ENCODE results near the gene B4GALT4.
"Not testable (repeated sequence)": the region's sequence is repeated elsewhere in the genome, so short reads cannot be mapped to it uniquely, and the experiment has no call there.

B4GALT4 gene

DNA sequence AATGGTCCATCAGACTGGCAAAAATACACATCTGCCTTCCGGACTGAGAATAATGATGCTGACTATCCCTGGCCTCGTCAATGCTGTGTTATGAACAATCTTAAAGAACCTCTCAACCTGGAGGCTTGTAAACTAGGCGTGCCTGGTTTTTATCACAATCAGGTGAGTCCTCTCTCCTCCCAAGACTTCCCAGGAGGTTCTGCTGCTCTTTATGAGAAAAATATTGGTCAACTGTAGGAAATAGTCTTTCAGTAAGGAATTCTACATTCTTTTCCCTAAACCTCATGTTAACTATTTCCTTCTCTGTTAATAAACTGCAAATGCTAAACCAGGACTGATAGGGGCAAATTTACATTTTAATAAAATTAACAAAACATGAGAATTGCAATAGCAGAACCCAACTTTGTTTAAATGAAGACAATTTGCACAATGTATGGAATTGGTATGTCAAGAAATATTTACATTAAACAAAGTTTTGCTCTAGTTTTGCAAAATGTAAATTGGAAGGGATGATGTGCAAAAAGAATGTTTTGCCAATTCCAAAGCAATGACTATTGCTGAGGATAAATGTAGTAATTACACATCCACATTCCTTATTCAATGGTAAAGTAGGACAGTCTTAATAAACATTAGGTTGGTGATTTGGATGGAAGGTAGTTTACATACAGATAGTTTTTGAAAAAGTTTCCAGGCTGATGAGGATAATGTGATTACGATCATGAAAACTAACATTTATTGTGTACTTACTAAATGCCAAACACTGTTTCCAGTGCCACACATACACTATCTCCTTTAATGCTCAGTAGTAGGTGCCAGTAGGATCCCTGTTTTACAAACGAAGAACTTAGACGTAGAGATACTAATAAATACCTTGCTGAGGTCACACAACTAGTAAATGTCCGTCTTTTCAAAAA, 46.2 kb downstream of the B4GALT4 start:
- no peak for DNase-seq

DNA sequence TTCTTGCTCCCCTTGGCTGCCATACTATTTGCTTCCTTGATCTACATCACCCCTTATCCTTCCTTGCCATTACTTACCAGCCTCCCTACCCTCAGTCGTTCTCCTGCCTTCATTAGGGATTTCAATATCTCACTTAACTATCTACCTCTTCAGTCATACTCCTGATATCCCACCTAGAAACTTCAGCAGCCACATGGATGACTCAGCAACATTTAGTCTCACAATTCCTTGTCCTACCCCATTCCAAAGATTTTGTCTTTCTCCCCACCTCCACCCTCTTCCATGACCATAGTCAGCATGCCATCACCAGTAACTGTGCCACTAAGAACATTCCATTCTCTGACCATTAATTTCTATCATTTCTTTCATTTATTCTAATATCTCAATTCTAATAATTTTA, 48.9 kb downstream of the B4GALT4 start:
- DNase-seq: no peak

- DNase-seq: no peak
Observed at GRCh38 chr3:119187266-119187665, 53.4 kb downstream of the B4GALT4 start.

DNA sequence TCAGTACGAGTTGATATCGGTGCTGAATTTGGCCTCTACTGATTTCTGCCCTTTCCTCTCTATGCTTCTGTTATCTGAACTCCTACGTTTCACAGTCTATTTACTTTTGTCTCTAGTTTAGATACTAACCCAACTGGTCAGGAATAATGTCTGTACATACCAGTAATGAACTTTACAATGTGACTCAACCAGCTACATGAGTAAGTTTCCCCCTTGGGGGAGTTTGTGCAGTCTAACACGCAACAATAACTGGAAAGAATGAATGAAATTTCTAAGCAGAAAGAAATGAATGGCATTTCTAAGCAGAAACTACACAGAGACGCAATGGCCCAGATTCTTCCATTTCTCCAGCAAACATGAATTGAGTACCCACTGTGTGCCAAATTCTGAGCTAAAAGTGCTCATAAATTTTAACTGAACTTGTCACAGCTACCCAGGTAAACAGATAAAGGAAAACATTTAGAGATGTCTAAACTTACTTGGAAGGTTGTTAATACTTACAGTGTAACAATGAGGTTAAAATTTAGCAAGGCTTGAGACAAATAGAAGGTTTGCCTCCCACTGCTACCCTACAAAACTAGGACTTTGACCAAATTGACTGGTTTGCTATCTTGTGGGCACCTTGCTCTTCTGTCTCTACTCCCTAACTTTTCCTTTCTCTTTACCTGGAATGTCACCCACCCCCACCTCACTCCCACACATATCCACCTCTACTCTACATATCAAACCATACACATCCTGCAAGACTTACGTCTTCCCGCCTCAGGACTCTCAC, 55.7 kb downstream of the B4GALT4 start:
- no peak for DNase-seq

DNA sequence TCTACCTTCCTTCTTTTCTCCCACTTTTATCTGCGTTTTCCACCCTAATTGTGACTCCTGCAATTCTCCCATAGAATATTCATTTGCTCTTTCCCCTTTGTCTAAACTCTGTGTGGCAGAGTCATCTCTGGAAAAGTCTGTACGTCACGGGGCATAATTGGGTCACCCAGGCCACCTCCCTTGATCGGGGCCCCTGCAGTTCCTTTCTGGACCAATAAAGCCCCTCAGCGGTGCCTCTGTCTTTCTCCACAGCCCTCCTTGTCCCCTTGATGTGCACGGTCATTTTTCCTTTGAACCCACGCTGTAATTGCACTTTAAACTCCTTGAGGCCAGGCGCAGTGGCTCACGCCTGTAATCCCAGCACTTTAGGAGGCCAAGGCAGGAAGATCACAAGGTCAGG, 56.6 kb downstream of the B4GALT4 start:
- DNase-seq: no peak

DNA sequence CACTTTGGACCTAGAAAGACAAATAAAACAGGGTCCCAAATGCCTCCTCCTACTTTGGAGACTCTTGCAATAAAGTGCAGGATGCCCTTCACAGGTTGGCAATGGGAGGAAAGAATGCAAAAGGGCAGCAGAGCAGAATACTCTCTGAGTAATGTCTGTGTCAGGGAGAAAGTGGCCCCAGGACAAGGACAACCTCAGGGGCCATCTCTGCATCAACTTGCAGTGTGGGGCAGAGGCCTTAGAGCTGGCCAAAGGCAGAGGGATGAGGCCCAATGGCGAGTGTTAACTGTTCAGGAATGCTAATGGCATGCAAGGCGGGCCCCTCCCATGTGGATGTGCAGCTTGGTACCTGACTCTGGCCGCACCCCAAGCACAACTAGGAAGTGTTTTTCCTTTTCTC, 58.9 kb downstream of the B4GALT4 start:
- DNase-seq: no peak

DNA sequence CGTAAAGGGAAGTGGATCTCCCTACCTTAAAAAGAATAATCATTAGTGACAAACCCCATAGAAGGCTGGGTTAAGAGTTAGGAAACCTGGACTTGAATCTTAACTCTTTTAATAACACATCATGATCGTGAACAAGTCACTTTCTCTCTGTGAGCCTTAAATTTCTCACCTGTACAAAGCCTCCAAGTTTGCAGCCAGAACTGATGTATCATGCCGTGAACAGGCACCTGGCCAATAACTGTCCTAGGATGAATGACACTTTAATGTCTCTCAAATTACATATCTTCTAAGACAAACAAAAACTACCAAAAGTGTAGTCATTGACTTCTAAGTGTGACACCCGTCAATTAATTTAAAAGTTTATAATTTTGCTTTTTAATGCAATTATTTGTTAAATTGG, 63.4 kb downstream of the B4GALT4 start:
- no peak for DNase-seq

- no peak for DNase-seq
Observed at GRCh38 chr3:119176778-119177177, 63.9 kb downstream of the B4GALT4 start.

DNA sequence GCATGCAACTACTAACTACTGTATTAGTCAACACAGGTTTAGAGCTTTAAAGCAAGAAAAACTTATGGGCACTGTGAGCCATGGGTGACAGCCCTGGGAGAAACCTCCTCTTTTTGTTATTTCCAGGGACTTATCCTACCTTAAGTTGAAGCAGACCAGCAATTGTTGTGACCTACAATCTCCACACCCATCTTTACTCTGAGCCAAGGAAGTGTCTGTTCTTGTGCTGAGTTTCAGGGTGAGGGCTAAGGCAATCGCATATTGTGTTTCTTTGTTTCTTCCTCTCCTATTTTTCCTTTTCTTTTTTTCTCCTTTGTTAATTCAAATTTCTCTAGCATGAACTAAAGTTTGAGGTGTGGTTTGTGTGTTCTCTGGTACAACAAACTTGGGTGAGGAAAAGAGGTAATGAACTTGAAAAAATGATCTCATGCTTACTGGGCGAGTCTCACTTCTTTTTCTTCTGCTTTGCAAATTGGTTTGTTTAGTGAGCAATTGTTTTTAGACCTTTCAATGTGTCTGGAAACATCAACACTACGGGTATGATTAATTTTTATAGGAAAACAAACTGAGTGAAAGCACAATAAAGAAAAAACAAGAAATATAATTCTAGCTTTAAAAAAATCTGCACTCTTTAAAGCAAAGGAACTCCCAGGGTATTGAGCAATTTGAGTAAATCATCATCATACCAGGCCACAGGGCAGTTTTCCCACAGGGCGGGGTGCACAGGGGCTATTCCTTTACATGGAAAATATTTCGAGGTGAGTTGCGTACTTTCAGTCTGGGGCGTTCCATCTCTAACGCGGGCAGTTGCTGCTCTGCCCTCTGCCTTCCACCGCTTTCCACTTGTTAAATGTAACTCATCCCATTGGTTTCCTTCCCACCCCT, 64.6 kb downstream of the B4GALT4 start:
- DNase-seq: no peak

DNA sequence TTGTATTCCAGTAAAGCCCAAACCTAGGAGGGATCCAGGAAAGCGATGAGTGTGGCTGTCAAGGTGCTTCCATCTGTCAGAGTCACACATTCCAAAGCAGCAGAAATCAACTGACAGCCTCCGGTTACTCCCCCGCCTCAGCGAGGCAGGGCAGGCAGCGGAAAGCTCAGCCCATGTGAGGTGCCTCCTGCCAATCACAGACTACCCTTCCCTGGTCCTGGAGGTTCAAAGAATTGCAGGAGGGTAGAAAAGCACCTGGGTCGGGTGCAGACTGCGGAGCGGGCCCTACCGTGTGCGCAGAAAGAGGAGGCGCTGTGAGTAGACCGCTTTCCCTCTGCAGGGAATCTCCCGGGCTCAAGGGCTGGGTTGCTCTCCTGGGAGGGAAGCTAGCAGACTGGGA, 67.4 kb downstream of the B4GALT4 start, which contains the start of gene UPK1B:
UPK1B (plus strand) TSS at position 274 of the 400 bp plus-strand sequence. CDS start 13,144 bp downstream, outside the sequence.
- no peak for DNase-seq

DNA sequence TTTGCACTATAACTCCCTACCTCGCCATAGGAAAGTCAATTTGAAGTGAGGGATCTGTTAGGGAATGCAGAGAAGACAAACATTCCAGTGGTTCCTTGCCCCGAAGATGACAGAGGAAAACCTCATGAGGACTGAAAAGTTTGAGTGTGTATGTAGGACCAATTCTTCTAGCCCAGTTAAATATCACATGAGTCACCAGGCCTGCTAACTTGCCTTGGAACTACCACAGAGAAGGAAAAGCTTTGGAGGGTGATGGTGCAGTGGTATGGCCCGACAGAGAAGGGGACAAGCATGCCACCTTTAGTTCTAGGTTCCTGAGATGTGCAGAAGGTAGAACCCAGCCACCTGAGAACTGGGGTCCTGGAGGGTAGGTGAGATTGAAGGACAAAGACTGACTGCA, 69.9 kb downstream of the B4GALT4 start:
- DNase-seq: no peak

DNA sequence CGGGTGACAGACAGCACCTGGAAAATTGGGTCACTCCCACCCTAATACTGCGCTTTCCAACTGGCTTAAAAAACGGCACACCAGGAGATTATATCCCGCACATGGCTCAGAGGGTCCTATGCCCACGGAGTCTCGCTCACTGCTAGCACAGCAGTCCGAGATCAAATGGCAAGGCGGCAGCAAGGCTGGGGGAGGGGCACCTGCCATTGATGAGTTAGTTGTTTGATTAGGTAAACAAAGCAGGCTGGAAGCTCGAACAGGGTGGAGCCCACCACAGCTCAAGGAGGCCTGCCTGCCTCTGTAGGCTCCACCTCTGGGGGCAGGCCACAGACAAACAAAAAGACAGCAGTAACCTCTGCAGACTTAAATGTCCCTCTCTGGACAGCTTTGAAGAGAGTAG, 75.9 kb downstream of the B4GALT4 start:
- DNase-seq: not testable (repeated sequence)

All from MV-4-11 (cell line).